ENCODE data around the gene CDH23. TPM values are rescaled to one million over a fixed set of nuclear protein-coding genes. Genes with fewer than 3 reads are reported as not detected.

The CDH23 gene
- total and polyA plus RNA-seq, 2 of the 8 experiments (the other 6 are each of a cell fraction or from before 2014, with no cell fraction given): 1.9 to 4.9 TPM

- TF ChIP-seq ATF3 (IDR thresholded peaks at IDR 0.05; ENCODE audit: insufficient read depth, low read depth, low read length) (no peak), RNF2 (IDR thresholded peaks at IDR 0.05; ENCODE audit: borderline replicate concordance, low read depth, low read length, missing control alignments, poor library complexity, severe bottlenecking) (peak; percentile 65), HDAC2 (IDR thresholded peaks at IDR 0.05; ENCODE audit: borderline replicate concordance in 1 of 2, low read depth in 2 of 2, low read length in 2 of 2) (0 out of 4 replicates have a peak, but pooled peaks of 1 of the 2 experiments have one; percentile 33), CHD1 (IDR thresholded peaks at IDR 0.05; ENCODE audit: low read depth, low read length) (no peak), SIN3A (conservative IDR thresholded peaks at IDR 0.05 in 1 of 2, IDR thresholded peaks at IDR 0.05 in 1 of 2; ENCODE audit: low read depth in 1 of 2, low read length in 2 of 2) (0 out of 4 replicates have a peak, but pooled peaks of 1 of the 2 experiments have one; percentile 18), GABPA (IDR thresholded peaks at IDR 0.05; ENCODE audit: borderline replicate concordance, insufficient read depth, low read length) (no peak), KDM4A (IDR thresholded peaks at IDR 0.05; ENCODE audit: low read depth, low read length, severe bottlenecking) (peak; percentile 94), SUZ12 (IDR thresholded peaks at IDR 0.05; ENCODE audit: low read length) (peak; percentile 81; the same call in 1 of the 2 replicates), EZH2 (IDR thresholded peaks at IDR 0.05; ENCODE audit: low read depth, low read length, severe bottlenecking) (peak; percentile 81), RBBP5 (IDR thresholded peaks at IDR 0.05; ENCODE audit: borderline replicate concordance, low read depth, low read length) (peak; percentile 78; the same call in 1 of the 2 replicates), RAD21 (IDR thresholded peaks at IDR 0.05 in 1 of 2, conservative IDR thresholded peaks at IDR 0.05 in 1 of 2; ENCODE audit: low read depth in 2 of 2, low read length in 2 of 2) (no peak), SP4 (IDR thresholded peaks at IDR 0.05; ENCODE audit: low read length) (no peak), SIX5 (IDR thresholded peaks at IDR 0.05; ENCODE audit: low read depth, low read length) (no peak), RXRA (IDR thresholded peaks at IDR 0.05; ENCODE audit: insufficient read depth, low read depth, low read length) (no peak), KDM5A (IDR thresholded peaks at IDR 0.05; ENCODE audit: low read length) (no peak), CTCF (IDR thresholded peaks at IDR 0.05; ENCODE audit: control extremely low read depth in 1 of 3, insufficient read depth in 1 of 3, low read depth in 1 of 3, low read length in 3 of 3) (no peak), SIRT6 (IDR thresholded peaks at IDR 0.05; ENCODE audit: low read length) (no peak)
Observed at GRCh38 chr10:71397296-71398212, 834 bp downstream of the CDH23 start (continued).
